Astrocyte (in vitro differentiated cells and primary cell): ENCODE measurements around the gene SNUPN.

Experiments
- CTCF ChIP-seq: IDR thresholded peaks from 2 replicates; pipeline ENCODE4 v1.5.1; 2011; ENCODE audit warnings: low read depth, mild to moderate bottlenecking, inconsistent platforms, low read length, moderate library complexity; ENCODE audit not compliant: insufficient read depth
- EZH2 ChIP-seq: IDR thresholded peaks from 2 replicates; pipeline ENCODE4 v1.6.1; 2012; ENCODE audit warnings: mild to moderate bottlenecking, low read length, inconsistent platforms; ENCODE audit not compliant: insufficient read depth

GRCh38 chr15:75648156-75649000 lies 22.9 kb upstream of the SNUPN start:
- TF ChIP-seq CTCF (no peak), EZH2 (no peak)
